GM23248 (cell line): ENCODE measurements around the gene GPSM1. TPM values are rescaled to one million over a fixed set of nuclear protein-coding genes. Genes with fewer than 3 reads are reported as not detected.

Experiments
- DNase-seq: peaks from one replicate; pipeline ENCODE4 v3.0.0-alpha.2; 2015
- H2AFZ ChIP-seq: fragments of 200-600 bp; sonication (generic); 2 replicates; pipeline ENCODE4 v1.6.1; 2016; ENCODE audit warnings: antibody characterized with exemption
- H3F3A ChIP-seq: fragments of 200-600 bp; sonication (generic); 2 replicates; pipeline ENCODE4 v1.6.1; 2016; ENCODE audit warnings: mild to moderate bottlenecking, antibody characterized with exemption, mixed run types; ENCODE audit not compliant: insufficient read depth
- H3K27ac ChIP-seq: fragments of 200-600 bp; sonication (generic); 2 replicates; pipeline ENCODE4 v1.5.1; 2016; ENCODE audit warnings: mild to moderate bottlenecking
- H3K27me3 ChIP-seq: fragments of 200-600 bp; sonication (generic); replicated peaks from 2 replicates; pipeline ENCODE4 v1.6.1; 2016; ENCODE audit warnings: mild to moderate bottlenecking; ENCODE audit not compliant: insufficient read depth
- H3K36me3 ChIP-seq: fragments of 200-600 bp; sonication (generic); 2 replicates; pipeline ENCODE4 v1.6.1; 2016; ENCODE audit warnings: low read depth, mild to moderate bottlenecking
- H3K4me1 ChIP-seq: fragments of 200-600 bp; sonication (generic); 2 replicates; pipeline ENCODE4 v1.6.1; 2016; ENCODE audit warnings: mild to moderate bottlenecking; ENCODE audit not compliant: insufficient read depth
- H3K4me2 ChIP-seq: fragments of 200-600 bp; sonication (generic); one replicate; pipeline ENCODE4 v1.6.1; 2016; ENCODE audit warnings: mild to moderate bottlenecking; ENCODE audit not compliant: unreplicated experiment
- H3K4me3 ChIP-seq: fragments of 200-600 bp; sonication (generic); 2 replicates; pipeline ENCODE4 v1.5.1; 2016; ENCODE audit warnings: mild to moderate bottlenecking
- H3K79me2 ChIP-seq: fragments of 200-600 bp; sonication (generic); 2 replicates; pipeline ENCODE4 v1.6.1; 2016; ENCODE audit warnings: mild to moderate bottlenecking; ENCODE audit not compliant: insufficient read depth
- H3K9ac ChIP-seq: fragments of 200-600 bp; sonication (generic); 2 replicates; pipeline ENCODE4 v1.6.1; 2016; ENCODE audit warnings: mild to moderate bottlenecking
- H3K9me2 ChIP-seq: fragments of 200-600 bp; sonication (generic); 2 replicates; pipeline ENCODE4 v1.6.1; 2016; ENCODE audit warnings: mixed run types, mild to moderate bottlenecking, moderate library complexity; ENCODE audit not compliant: insufficient read depth
- H3K9me3 ChIP-seq: fragments of 200-600 bp; sonication (generic); one replicate; pipeline ENCODE4 v1.6.1; 2017; ENCODE audit warnings: low read depth
- H4K20me1 ChIP-seq: fragments of 200-600 bp; sonication (generic); 2 replicates; pipeline ENCODE4 v1.6.0; 2016; ENCODE audit not compliant: insufficient read depth
- EZH2 ChIP-seq: fragments of 200-600 bp; sonication (generic); IDR thresholded peaks from 2 replicates; pipeline ENCODE4 v1.6.1; 2018; ENCODE audit warnings: antibody characterized with exemption, mild to moderate bottlenecking; ENCODE audit not compliant: insufficient read depth, poor library complexity, severe bottlenecking
- EZH2phosphoT487 ChIP-seq: fragments of 200-600 bp; sonication (generic); IDR thresholded peaks from 2 replicates; pipeline ENCODE4 v1.6.1; 2018; ENCODE audit warnings: antibody characterized with exemption, moderate library complexity, mild to moderate bottlenecking, low read depth; ENCODE audit not compliant: insufficient read depth
- WGBS, 2 experiments: methylation state at CpG; one replicate each; pipeline ENCODE4 v1.1.6; 2015 to 2017; ENCODE audit warnings: low lambda C conversion rate in 2 of 2, low coverage in 1 of 2; ENCODE audit errors: missing lambda C conversion rate in 2 of 2; 5-methylcytosine and 5-hydroxymethylcytosine counted together
- in situ Hi-C: fragments of 300-500 bp; cut with MboI; formaldehyde crosslinking; loops from 2 replicates; pipeline ENCODE4 v1.15.0; 2020
- polyA plus RNA-seq: library from polyadenylated mRNA; unstranded; fragments of >200 nt; fragmentation: Nextera tagmentation; extraction: Ambion mirVana; gene quantifications from 2 replicates; pipeline ENCODE4 v1.2.1, GENCODE V29; 2016
- total RNA-seq: library from RNA; depleted of rRNA; stranded (reverse); fragments of >200 nt; shearing (Covaris generic); gene quantifications from 2 replicates; pipeline ENCODE4 v1.2.3, GENCODE V29; 2014

GPSM1 gene
- total and polyA plus RNA-seq, 2 experiments from 2014 or later, result 13.7 to 57.1 TPM

DNA sequence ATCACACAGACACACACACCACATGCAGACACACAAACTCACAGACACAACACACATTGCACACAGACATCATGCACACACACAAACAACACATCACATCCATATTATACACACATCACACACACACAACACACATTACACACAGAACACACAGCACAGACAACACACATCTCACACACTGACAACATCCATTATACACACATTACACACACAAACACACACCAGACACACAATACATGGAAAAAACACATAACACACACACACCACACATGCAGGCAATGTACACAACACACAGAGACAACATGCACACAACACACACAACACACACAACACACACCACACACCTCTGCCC is 18.7 kb upstream of the GPSM1 start:
- no peaks in the 10 kb centered on the region for H3K4me1 ChIP-seq
- no peak for TF ChIP-seq EZH2phosphoT487
- TF ChIP-seq EZH2, result no peak
- H2AFZ ChIP-seq, result no peak overlapping the region
- DNase-seq, result no peak
- no peaks in the 10 kb centered on the region for H3K79me2 ChIP-seq
- in situ Hi-C loops, result no loop called here
- no peak overlapping the region for H3K4me3 ChIP-seq
- no peaks in the 10 kb centered on the region for H3K36me3 ChIP-seq
- H3K9me2 ChIP-seq, result no peaks in the 10 kb centered on the region
- H3K9ac ChIP-seq, result no peak overlapping the region
- no peaks in the 10 kb centered on the region for H4K20me1 ChIP-seq
- no peaks in the 10 kb centered on the region; the same call in 1 of the 2 replicates for H3K27me3 ChIP-seq
- H3F3A ChIP-seq, result peaks cover 12% of the 10 kb centered on the region; the same call in 1 of the 2 replicates
- H3K27ac ChIP-seq, result no peak overlapping the region
- no peaks in the 10 kb centered on the region for H3K9me3 ChIP-seq
- H3K4me2 ChIP-seq, result no peak overlapping the region

DNA sequence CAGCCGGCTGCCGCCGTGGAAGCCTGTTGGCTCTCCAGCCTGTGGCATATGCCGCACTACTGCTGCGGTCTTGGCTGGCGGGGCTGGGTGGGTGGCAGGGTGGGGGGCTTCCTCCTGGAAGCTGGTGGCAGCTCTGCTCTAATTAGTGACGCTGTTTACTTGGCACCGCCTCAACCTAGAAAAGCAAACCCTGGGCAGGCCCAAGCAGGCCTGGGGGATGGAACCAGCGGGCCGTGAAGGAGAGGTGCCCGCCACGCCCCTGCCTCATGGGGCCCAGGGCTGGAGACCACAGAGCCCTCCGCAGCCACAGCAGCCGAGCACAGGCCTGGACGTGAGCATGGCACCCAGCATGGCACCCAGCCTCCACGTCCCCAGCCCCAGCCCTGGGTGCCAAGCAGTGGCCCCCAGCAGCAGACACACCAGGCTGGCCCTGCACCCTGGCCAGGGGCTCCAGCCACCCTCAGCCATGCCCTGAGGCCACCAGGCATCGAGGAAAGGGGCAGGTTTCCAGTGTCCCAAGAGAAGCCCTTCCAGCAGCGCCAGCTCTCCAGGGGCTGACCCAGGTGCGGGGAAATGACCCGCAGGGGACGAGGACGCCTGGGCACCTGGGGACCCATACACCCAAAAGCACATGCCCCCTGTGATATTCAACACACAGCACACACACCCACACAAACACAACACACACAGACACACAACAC is 18.1 kb upstream of the GPSM1 start:
- no peaks in the 10 kb centered on the region for H3K9me2 ChIP-seq
- H3K36me3 ChIP-seq, result no peaks in the 10 kb centered on the region
- H3K27ac ChIP-seq, result no peak overlapping the region
- no peak overlapping the region for H2AFZ ChIP-seq
- no peaks in the 10 kb centered on the region for H3K9me3 ChIP-seq
- no peak overlapping the region for H3K9ac ChIP-seq
- H3K4me2 ChIP-seq, result no peak overlapping the region
- no peak overlapping the region for H3K4me3 ChIP-seq
- WGBS, 2 experiments, result 64 to 77% methylated on average over 20 to 22 of the region's 22 CpGs
- no peak for TF ChIP-seq EZH2phosphoT487
- TF ChIP-seq EZH2, result no peak
- H3K27me3 ChIP-seq, result no peaks in the 10 kb centered on the region; the same call in 1 of the 2 replicates
- peaks cover 12% of the 10 kb centered on the region; the same call in 1 of the 2 replicates for H3F3A ChIP-seq
- no peaks in the 10 kb centered on the region for H4K20me1 ChIP-seq
- no peaks in the 10 kb centered on the region for H3K79me2 ChIP-seq
- in situ Hi-C loops, result no loop called here
- no peak for DNase-seq
- no peaks in the 10 kb centered on the region for H3K4me1 ChIP-seq

DNA sequence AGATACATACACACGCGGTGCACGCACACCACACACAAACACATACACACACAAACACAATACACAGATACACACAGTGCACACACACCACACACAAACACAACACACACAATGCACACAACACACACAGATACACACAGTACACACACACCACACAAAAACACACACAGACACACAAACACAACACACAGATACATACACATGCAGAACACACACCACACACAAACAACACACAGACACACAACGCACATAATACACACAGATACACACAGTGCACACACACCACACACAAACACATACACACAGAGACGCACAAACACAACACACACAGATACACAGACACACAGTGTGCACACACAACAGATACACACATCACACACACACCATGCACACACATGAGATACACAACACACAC is 17.5 kb upstream of the GPSM1 start:
- H3K4me1 ChIP-seq, result no peaks in the 10 kb centered on the region
- no peak for DNase-seq
- in situ Hi-C loops, result no loop called here
- no peaks in the 10 kb centered on the region; the same call in 1 of the 2 replicates for H3K27me3 ChIP-seq
- peaks cover 12% of the 10 kb centered on the region; the same call in 1 of the 2 replicates for H3F3A ChIP-seq
- H2AFZ ChIP-seq, result no peak overlapping the region
- no peak overlapping the region for H3K27ac ChIP-seq
- no peak overlapping the region for H3K4me2 ChIP-seq
- no peak for TF ChIP-seq EZH2
- TF ChIP-seq EZH2phosphoT487, result no peak
- no peaks in the 10 kb centered on the region for H3K79me2 ChIP-seq
- H3K4me3 ChIP-seq, result no peak overlapping the region
- no peaks in the 10 kb centered on the region for H4K20me1 ChIP-seq
- WGBS, 2 experiments, result 83 to 84% methylated on average over 5 of the region's 5 CpGs
- H3K9me3 ChIP-seq, result no peaks in the 10 kb centered on the region
- H3K36me3 ChIP-seq, result no peaks in the 10 kb centered on the region
- H3K9ac ChIP-seq, result no peak overlapping the region
- no peaks in the 10 kb centered on the region for H3K9me2 ChIP-seq

DNA sequence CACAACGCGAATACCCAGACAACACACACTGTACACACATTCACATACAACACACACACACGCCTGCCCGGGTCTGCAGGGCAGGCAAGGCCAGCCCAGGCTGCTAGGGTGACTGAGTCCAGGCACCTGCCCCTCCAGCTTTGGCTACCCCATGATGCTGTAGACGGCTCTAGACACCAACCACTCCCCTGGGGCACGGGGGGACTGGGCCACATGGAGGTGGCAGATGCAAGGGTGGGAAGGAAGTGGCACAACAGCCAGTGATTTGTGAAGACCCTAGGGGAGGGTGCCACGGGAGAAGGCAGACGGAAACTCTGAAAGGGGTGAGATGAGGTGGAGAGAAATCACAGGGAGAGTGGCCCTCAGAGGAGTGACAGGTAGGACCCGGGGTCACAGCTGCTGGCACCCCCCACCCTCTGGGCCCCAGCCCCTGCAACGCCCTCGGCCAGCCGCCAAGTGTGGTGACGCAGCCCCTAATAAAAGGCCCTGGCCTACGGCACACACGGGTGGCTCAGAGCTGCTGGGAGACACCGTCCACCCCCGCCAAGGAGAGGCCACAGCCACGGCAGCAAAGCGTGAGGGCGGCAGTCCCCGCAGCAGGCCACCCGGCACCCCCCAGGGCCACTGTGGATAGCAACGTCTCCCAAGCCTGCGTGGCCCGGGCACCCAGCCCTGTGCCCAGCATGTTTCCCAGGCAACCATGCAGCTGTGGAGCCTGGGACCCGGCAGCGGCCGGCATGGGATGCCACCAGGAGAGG is 16.9 kb upstream of the GPSM1 start:
- Histone ChIP-seq H3K4me3 (no peak overlapping the region), H2AFZ (no peak overlapping the region), H3K9me2 (no peaks in the 10 kb centered on the region), H3K36me3 (no peaks in the 10 kb centered on the region), H3K79me2 (no peaks in the 10 kb centered on the region), H3K27ac (no peak overlapping the region), H3K4me1 (no peaks in the 10 kb centered on the region), H3K9me3 (no peaks in the 10 kb centered on the region), H3F3A (peaks cover 12% of the 10 kb centered on the region; the same call in 1 of the 2 replicates), H4K20me1 (no peaks in the 10 kb centered on the region), H3K27me3 (no peaks in the 10 kb centered on the region), H3K4me2 (no peak overlapping the region), H3K9ac (no peak overlapping the region)
- WGBS, 2 experiments, result 41 to 61% methylated on average over 12 to 27 of the region's 28 CpGs
- no peak for TF ChIP-seq EZH2phosphoT487
- TF ChIP-seq EZH2, result no peak
- DNase-seq, result no peak
- in situ Hi-C loops, result no loop called here
